ENCODE results near the gene PLEKHG4B. TPM values are rescaled to one million over a fixed set of nuclear protein-coding genes. Genes with fewer than 3 reads are reported as not detected.
A peak's percentile ranks its signal among the peaks of the same experiment; 100 is the strongest.

PLEKHG4B gene
- total RNA-seq, 2 donors from 2014 or later, result 8.9 to 14.4 TPM

- no peaks in the 10 kb centered on the region for H3K9me3 ChIP-seq
- no peak overlapping the region for H3K4me3 ChIP-seq
- no peak for TF ChIP-seq CTCF (IDR thresholded peaks at IDR 0.05)
- no peak for TF ChIP-seq POLR2A (IDR thresholded peaks at IDR 0.05)
- no peak for TF ChIP-seq POLR2AphosphoS5 (IDR thresholded peaks at IDR 0.05)
- 91% methylated on average over 7 of the region's 7 CpGs for WGBS
- intact Hi-C loops (cut with DNase I), result no loop called here
- DNase-seq (ENCODE audit: low spot score), result no peak
- no peaks in the 10 kb centered on the region for H3K4me1 ChIP-seq (replicated peaks)
- no peaks in the 10 kb centered on the region for H3K27me3 ChIP-seq (replicated peaks; ENCODE audit: insufficient read depth)
- no peak overlapping the region for H3K27ac ChIP-seq
- no peaks in the 10 kb centered on the region for H3K36me3 ChIP-seq
Measured at GRCh38 chr5:145585-146323, 53.8 kb downstream of the PLEKHG4B start.

GRCh38 chr5:147751-148150 lies 55.8 kb downstream of the PLEKHG4B start:
- 66% methylated on average over 1 of the region's 1 CpG for WGBS
- no peak for DNase-seq (ENCODE audit: low spot score)
- intact Hi-C loops (cut with DNase I), result no loop called here
- no peaks in the 10 kb centered on the region for H3K9me3 ChIP-seq
- no peak overlapping the region for H3K4me3 ChIP-seq
- H3K36me3 ChIP-seq, result no peaks in the 10 kb centered on the region
- H3K4me1 ChIP-seq (replicated peaks), result no peaks in the 10 kb centered on the region
- H3K27me3 ChIP-seq (replicated peaks; ENCODE audit: insufficient read depth), result no peaks in the 10 kb centered on the region
- TF ChIP-seq CTCF (IDR thresholded peaks at IDR 0.05), result no peak
- no peak for TF ChIP-seq POLR2A (IDR thresholded peaks at IDR 0.05)
- TF ChIP-seq POLR2AphosphoS5 (IDR thresholded peaks at IDR 0.05), result peak; percentile 21
- no peak overlapping the region for H3K27ac ChIP-seq

- peak; percentile 92 for TF ChIP-seq POLR2AphosphoS5 (IDR thresholded peaks at IDR 0.05)
- TF ChIP-seq CTCF (IDR thresholded peaks at IDR 0.05), result no peak
- 72% methylated on average over 6 of the region's 6 CpGs for WGBS
- Histone ChIP-seq H3K4me1 (replicated peaks) (no peaks in the 10 kb centered on the region), H3K9me3 (no peaks in the 10 kb centered on the region), H3K27ac (peak overlapping the region; percentile 15 to 69), H3K36me3 (no peaks in the 10 kb centered on the region), H3K27me3 (replicated peaks; ENCODE audit: insufficient read depth) (no peaks in the 10 kb centered on the region), H3K4me3 (no peak overlapping the region)
- intact Hi-C loops (cut with DNase I), result no loop called here
- DNase-seq (ENCODE audit: low spot score), result peak; percentile 33
Measured at GRCh38 chr5:149745-150485, 57.9 kb downstream of the PLEKHG4B start.

- peak; percentile 2 for DNase-seq (ENCODE audit: low spot score)
- Histone ChIP-seq H3K4me1 (replicated peaks) (no peaks in the 10 kb centered on the region), H3K36me3 (no peaks in the 10 kb centered on the region), H3K9me3 (no peaks in the 10 kb centered on the region), H3K27me3 (replicated peaks; ENCODE audit: insufficient read depth) (no peaks in the 10 kb centered on the region), H3K27ac (peak overlapping the region in 1 of 2 donors; percentile 69), H3K4me3 (no peak overlapping the region)
- WGBS, result 88% methylated on average over 4 of the region's 4 CpGs
- no peak for TF ChIP-seq POLR2AphosphoS5 (IDR thresholded peaks at IDR 0.05)
- no peak for TF ChIP-seq POLR2A (IDR thresholded peaks at IDR 0.05)
- no peak for TF ChIP-seq CTCF (IDR thresholded peaks at IDR 0.05)
- intact Hi-C loops (cut with DNase I), result no loop called here
Measured at GRCh38 chr5:150746-151145, 58.8 kb downstream of the PLEKHG4B start.
